Measurements from ENCODE around the gene ANP32A.

DNA sequence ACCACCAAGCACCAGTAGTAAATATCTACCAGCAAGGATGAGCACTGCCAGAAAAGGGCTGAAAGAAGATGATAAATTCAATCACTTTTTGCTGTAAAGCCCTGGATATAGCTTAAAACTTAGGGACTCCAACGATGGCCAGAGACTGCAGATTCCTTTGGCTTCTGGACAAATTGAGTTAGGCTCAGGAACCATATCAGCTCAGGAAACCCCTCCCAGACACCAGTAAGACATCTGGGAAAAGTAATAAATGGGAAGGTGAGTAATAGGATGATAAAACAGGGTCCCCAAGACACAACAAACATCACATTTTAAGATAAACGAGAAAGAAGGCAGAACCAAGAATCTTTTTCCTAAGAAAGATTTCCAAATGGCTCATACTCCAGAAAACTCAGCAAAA, 65.0 kb downstream of the ANP32A start:
- TF ChIP-seq, protein P1, sequence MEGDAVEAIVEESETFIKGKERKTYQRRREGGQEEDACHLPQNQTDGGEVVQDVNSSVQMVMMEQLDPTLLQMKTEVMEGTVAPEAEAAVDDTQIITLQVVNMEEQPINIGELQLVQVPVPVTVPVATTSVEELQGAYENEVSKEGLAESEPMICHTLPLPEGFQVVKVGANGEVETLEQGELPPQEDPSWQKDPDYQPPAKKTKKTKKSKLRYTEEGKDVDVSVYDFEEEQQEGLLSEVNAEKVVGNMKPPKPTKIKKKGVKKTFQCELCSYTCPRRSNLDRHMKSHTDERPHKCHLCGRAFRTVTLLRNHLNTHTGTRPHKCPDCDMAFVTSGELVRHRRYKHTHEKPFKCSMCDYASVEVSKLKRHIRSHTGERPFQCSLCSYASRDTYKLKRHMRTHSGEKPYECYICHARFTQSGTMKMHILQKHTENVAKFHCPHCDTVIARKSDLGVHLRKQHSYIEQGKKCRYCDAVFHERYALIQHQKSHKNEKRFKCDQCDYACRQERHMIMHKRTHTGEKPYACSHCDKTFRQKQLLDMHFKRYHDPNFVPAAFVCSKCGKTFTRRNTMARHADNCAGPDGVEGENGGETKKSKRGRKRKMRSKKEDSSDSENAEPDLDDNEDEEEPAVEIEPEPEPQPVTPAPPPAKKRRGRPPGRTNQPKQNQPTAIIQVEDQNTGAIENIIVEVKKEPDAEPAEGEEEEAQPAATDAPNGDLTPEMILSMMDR (IDR thresholded peaks at IDR 0.05): no peak
- no peak for TF ChIP-seq ZFX (IDR thresholded peaks at IDR 0.05; ENCODE audit: borderline replicate concordance)
